PC-3 (cell line): ENCODE measurements around the gene TSC22D3.

Experiments used
- EZH2 ChIP-seq: fragments of 300-600 bp; sonication (generic); IDR thresholded peaks from one replicate; pipeline ENCODE4 v1.6.1; 2017; ENCODE audit warnings: antibody characterized with exemption, mild to moderate bottlenecking, low read length; ENCODE audit not compliant: unreplicated experiment
- EZH2phosphoT487 ChIP-seq: fragments of 300-600 bp; sonication (generic); IDR thresholded peaks from 2 replicates; pipeline ENCODE4 v1.6.1; 2018; ENCODE audit warnings: mild to moderate bottlenecking, antibody characterized with exemption, low read length, borderline replicate concordance
- TF ChIP-seq, protein P1 (sequence below): fragments of 300-600 bp; sonication (generic); conservative IDR thresholded peaks from 2 replicates; pipeline ENCODE4 v1.5.1; 2017; ENCODE audit warnings: antibody characterized with exemption, low read depth, mild to moderate bottlenecking, low read length

DNA sequence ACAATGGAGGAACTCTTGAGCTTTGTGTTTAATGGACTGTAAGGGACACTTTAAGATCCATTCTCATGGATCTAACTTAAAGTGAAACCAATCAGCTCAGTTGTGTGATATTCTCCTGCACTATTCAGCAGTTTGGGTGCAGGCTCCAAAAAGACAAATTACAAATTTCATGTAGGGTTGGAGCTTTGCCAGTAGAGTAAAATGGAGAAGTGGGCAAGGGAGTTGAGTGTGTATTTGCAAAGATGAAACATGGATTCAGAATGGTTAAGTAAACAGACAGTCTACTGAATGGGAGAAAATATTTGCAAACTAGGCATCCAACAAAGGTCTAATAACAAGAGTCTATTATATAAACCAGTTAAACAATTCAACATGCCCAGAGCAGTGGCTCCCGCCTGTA lies 28.8 kb upstream of the TSC22D3 start:
- TF ChIP-seq, protein P1, sequence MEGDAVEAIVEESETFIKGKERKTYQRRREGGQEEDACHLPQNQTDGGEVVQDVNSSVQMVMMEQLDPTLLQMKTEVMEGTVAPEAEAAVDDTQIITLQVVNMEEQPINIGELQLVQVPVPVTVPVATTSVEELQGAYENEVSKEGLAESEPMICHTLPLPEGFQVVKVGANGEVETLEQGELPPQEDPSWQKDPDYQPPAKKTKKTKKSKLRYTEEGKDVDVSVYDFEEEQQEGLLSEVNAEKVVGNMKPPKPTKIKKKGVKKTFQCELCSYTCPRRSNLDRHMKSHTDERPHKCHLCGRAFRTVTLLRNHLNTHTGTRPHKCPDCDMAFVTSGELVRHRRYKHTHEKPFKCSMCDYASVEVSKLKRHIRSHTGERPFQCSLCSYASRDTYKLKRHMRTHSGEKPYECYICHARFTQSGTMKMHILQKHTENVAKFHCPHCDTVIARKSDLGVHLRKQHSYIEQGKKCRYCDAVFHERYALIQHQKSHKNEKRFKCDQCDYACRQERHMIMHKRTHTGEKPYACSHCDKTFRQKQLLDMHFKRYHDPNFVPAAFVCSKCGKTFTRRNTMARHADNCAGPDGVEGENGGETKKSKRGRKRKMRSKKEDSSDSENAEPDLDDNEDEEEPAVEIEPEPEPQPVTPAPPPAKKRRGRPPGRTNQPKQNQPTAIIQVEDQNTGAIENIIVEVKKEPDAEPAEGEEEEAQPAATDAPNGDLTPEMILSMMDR = no peak
- TF ChIP-seq EZH2 (no peak), EZH2phosphoT487 (no peak)
